ENCODE measurements around the gene TMEM119. TPM values are rescaled to one million over a fixed set of nuclear protein-coding genes. Genes with fewer than 3 reads are reported as not detected.

The TMEM119 gene
- total and polyA plus RNA-seq, 2 of the 8 experiments (the other 6 are each of a cell fraction or from before 2014, with no cell fraction given), result 0.35 to 0.61 TPM

GRCh38 chr12:108633534-108634248 is 35.8 kb upstream of the TMEM119 start, which contains the start of gene SELPLG:
Gene SELPLG (minus strand): TSS chr12:108633894. CDS start chr12:108624307, 9,587 bp downstream.
- H3K4me2 ChIP-seq (ENCODE audit: insufficient read depth in 1 of 2, low read depth in 2 of 2, low read length in 2 of 2), result no peak within 1 kb of the TSS; a peak in 1 of 4 replicates

More at GRCh38 chr12:108633534-108634248, 35.8 kb upstream of the TMEM119 start, which contains the start of gene SELPLG:
- POLR2A ChIA-PET (ENCODE audit: partially characterized antibody), result interaction anchor here (1.2 kb wide), 1 partner anchor 225 kb away, joined by 4 read pairs; no protein-coding TSS in a partner anchor
- Histone ChIP-seq H2BK15ac (ENCODE audit: low read length) (peak within 1 kb of the TSS; percentile 83; the same call in 1 of the 2 replicates), H4K91ac (replicated peaks; ENCODE audit: insufficient read length, low read length) (peak within 1 kb of the TSS; percentile 11), H3K18ac (ENCODE audit: extremely low read depth, low read length) (no peak within 1 kb of the TSS; the same call in 1 of the 2 replicates), H3K23ac (ENCODE audit: insufficient read length) (no peak within 1 kb of the TSS), H3K36me3 (ENCODE audit: control insufficient read depth in 2 of 4, insufficient read depth in 4 of 4, low read length in 3 of 4) (no peaks in the 10 kb centered on the region), H2BK5ac (ENCODE audit: low read depth, low read length) (peak within 1 kb of the TSS; percentile 53; the same call in 1 of the 2 replicates), H2AK5ac (ENCODE audit: low read depth, low read length) (no peak within 1 kb of the TSS), H4K5ac (ENCODE audit: insufficient read length, low read depth, low read length) (no peak within 1 kb of the TSS), H3K14ac (ENCODE audit: insufficient read length) (no peak within 1 kb of the TSS), H2BK12ac (ENCODE audit: low read depth, low read length) (peak within 1 kb of the TSS; percentile 27; the same call in 1 of the 2 replicates), H3K9ac (replicated peaks in 1 of 4; ENCODE audit: extremely low read depth in 1 of 4, low read depth in 3 of 4, low read length in 3 of 4) (no peak within 1 kb of the TSS), H3K27me3 (replicated peaks in 1 of 4; ENCODE audit: control insufficient read depth in 3 of 4, extremely low read depth in 1 of 4, insufficient read depth in 3 of 4, low read length in 3 of 4) (no peaks in the 10 kb centered on the region), H4K20me1 (replicated peaks in 1 of 2; ENCODE audit: control insufficient read depth in 1 of 2, insufficient read depth in 2 of 2, low read length in 2 of 2) (no peaks in the 10 kb centered on the region), H3K27ac (ENCODE audit: low read depth, low read length) (no peak within 1 kb of the TSS), H2AFZ (ENCODE audit: low read length) (peak within 1 kb of the TSS; percentile 36; the same call in 1 of the 2 replicates), H2BK120ac (replicated peaks; ENCODE audit: low read depth, low read length) (no peak within 1 kb of the TSS), H3K79me1 (ENCODE audit: low read depth, low read length) (no peaks in the 10 kb centered on the region), H3K23me2 (ENCODE audit: low read depth, low read length) (no peaks in the 10 kb centered on the region), H2BK20ac (ENCODE audit: low read length) (0 out of 2 replicates have a peak within 1 kb of the TSS, but pooled peaks have one; percentile 51), H4K8ac (ENCODE audit: extremely low read depth, insufficient read depth, low read length) (peak within 1 kb of the TSS; percentile 86), H3K4me1 (replicated peaks in 1 of 4; ENCODE audit: control insufficient read depth in 3 of 4, insufficient read depth in 4 of 4, low read length in 3 of 4) (peaks cover 15 to 38% (median 19%) of the 10 kb centered on the region in 4 experiments), H3K56ac (replicated peaks; ENCODE audit: insufficient read length, low read depth, low read length) (no peak within 1 kb of the TSS), H3K4ac (replicated peaks; ENCODE audit: insufficient read length, low read depth, low read length) (no peak within 1 kb of the TSS), H3K9me3 (ENCODE audit: insufficient read depth in 2 of 2, low read depth in 1 of 2, low read length in 1 of 2) (no peaks in the 10 kb centered on the region), H3K4me3 (ENCODE audit: extremely low read depth in 1 of 4, insufficient read depth in 2 of 4, low read depth in 3 of 4, low read length in 4 of 4) (no peak within 1 kb of the TSS), H3K79me2 (ENCODE audit: control insufficient read depth in 1 of 2, insufficient read depth in 2 of 2, low read length in 2 of 2) (no peaks in the 10 kb centered on the region)
- 83% methylated on average over 14 of the region's 14 CpGs; no CpG with 5 or more reads in 1 of the 2 experiments for WGBS, 2 experiments (ENCODE audit: extremely low coverage in 1 of 2, insufficient coverage in 1 of 2, insufficient read length in 1 of 2, insufficient replicate concordance in 2 of 2, low coverage in 1 of 2, low lambda C conversion rate in 2 of 2, missing lambda C conversion rate in 1 of 2)
- no peak for TF ChIP-seq SIX5 (IDR thresholded peaks at IDR 0.05; ENCODE audit: low read depth, low read length)
- no peak for TF ChIP-seq CEBPB (IDR thresholded peaks at IDR 0.05; ENCODE audit: low read depth, low read length)
- TF ChIP-seq TAF7 (optimal IDR thresholded peaks at IDR 0.05; ENCODE audit: borderline replicate concordance, low read depth, low read length), result no peak
- no peak for TF ChIP-seq EGR1 (IDR thresholded peaks at IDR 0.05; ENCODE audit: borderline replicate concordance, low read depth, low read length)
- no peak for TF ChIP-seq CTCF (IDR thresholded peaks at IDR 0.05; ENCODE audit: control extremely low read depth in 1 of 3, insufficient read depth in 1 of 3, low read depth in 1 of 3, low read length in 3 of 3)
- TF ChIP-seq ASH2L (IDR thresholded peaks at IDR 0.05; ENCODE audit: low read length), result no peak
- CTCF ChIA-PET (ENCODE audit: partially characterized antibody), result interaction anchor here (0.7 to 10.0 kb wide), 6 partner anchors 13 to 63 kb away, joined by 3 to 90 read pairs (median 5); no protein-coding TSS in a partner anchor
- DNase-seq (ENCODE audit: low read depth in 1 of 2, low spot score in 2 of 2) (no peak), FAIRE-seq (no peak)
